Measurements from ENCODE around the gene TSHZ2. TPM values are rescaled to one million over a fixed set of nuclear protein-coding genes. Genes with fewer than 3 reads are reported as not detected.
A peak's percentile ranks its signal among the peaks of the same experiment; 100 is the strongest.

Gene TSHZ2
- total RNA-seq, 1 experiment from 2014 or later: 0.07 TPM

DNA sequence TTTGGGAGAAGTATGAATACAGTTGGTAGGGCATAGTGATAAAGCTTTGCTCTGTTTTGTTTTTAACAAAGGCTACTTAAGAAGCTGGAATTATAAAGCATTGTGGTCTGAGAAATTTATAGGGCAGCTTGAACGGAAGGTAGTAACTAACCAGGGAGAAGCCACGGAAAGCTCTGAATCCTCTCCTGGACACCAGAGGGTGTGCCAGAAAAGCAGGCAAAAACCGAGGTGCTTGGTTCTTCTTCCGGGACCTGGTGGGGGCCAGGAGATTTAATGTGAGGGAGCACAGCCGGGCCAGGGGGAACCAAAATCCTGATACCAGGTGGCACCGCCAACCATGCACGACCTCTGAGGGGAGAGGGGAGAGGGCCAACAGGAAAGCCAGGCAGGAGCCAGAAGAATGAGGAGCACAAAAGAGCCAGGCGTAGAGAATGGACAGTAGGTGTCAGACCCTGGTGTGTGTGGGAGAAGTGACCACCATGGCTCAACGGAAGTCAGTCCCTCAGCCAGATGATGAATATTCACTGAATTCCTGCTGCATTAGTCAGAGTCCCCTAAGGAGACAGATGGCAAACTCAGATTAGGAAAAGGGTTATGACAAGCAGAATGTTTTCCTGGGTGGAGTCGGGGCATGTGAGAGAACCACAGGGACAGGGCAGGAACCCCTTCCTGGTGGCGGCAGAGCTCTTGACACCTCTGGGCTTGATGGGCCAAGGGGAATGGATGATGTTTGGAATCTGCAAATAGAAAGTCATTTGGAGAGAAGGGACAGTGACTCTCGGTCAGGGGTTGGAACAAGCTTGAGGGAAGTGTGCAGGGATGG lies 359.2 kb downstream of the TSHZ2 start:
- Histone ChIP-seq H3K4me2 (ENCODE audit: insufficient read depth, insufficient read length, low read length) (no peak overlapping the region), H4K20me1 (ENCODE audit: control insufficient read depth, insufficient read depth, insufficient read length) (no peaks in the 10 kb centered on the region), H3K23ac (ENCODE audit: insufficient read length, low read depth, low read length) (no peak overlapping the region), H3K18ac (ENCODE audit: insufficient read length, low read depth, low read length) (no peak overlapping the region), H2BK5ac (ENCODE audit: insufficient read length, low read length) (no peak overlapping the region), H4K8ac (replicated peaks; ENCODE audit: insufficient read length, low read depth, low read length) (no peak overlapping the region), H4K5ac (ENCODE audit: insufficient read length, low read depth, low read length) (no peak overlapping the region), H2AK5ac (ENCODE audit: insufficient read length, low read length) (no peak overlapping the region), H2BK15ac (ENCODE audit: low read depth, low read length) (no peak overlapping the region), H3K23me2 (ENCODE audit: insufficient read length, low read depth, low read length, poor library complexity, severe bottlenecking) (no peaks in the 10 kb centered on the region), H3K79me2 (ENCODE audit: insufficient read depth, low read length) (no peaks in the 10 kb centered on the region), H3K27ac (ENCODE audit: insufficient read length, low read depth, low read length) (no peak overlapping the region), H3K14ac (ENCODE audit: insufficient read depth, low read length) (no peak overlapping the region), H3K56ac (ENCODE audit: insufficient read length, low read depth, low read length) (no peak overlapping the region), H3K9me3 (ENCODE audit: control insufficient read depth, low read depth, low read length) (no peaks in the 10 kb centered on the region), H3K79me1 (ENCODE audit: insufficient read depth, low read depth, low read length, poor library complexity, severe bottlenecking) (no peaks in the 10 kb centered on the region), H3K9ac (ENCODE audit: extremely low read depth, insufficient read length, low read length) (no peak overlapping the region), H3K4ac (ENCODE audit: low read depth, low read length) (no peak overlapping the region), H4K91ac (ENCODE audit: insufficient read length, low read depth, low read length) (no peak overlapping the region), H3T11ph (ENCODE audit: low read length) (no peak overlapping the region), H2BK12ac (ENCODE audit: insufficient read length, low read depth, low read length) (no peak overlapping the region), H3K4me1 (ENCODE audit: insufficient read depth, low read length) (peaks cover 10% of the 10 kb centered on the region; the same call in 1 of the 2 replicates), H2AFZ (ENCODE audit: low read length) (no peak overlapping the region), H2BK120ac (ENCODE audit: low read depth, low read length, poor library complexity, severe bottlenecking) (no peak overlapping the region), H3K27me3 (ENCODE audit: insufficient read depth, low read length) (no peaks in the 10 kb centered on the region), H2BK20ac (ENCODE audit: low read depth, low read length, poor library complexity, severe bottlenecking) (no peak overlapping the region)
- H3K9me3 Mint-ChIP-seq: 0 out of 5 replicates have a peak, but pooled peaks cover 0 to 3% of the 10 kb centered on the region in 2 experiments
- peak overlapping the region; percentile 50 to 71 (median 68); a peak in 2 of 7 replicates for H3K27ac Mint-ChIP-seq
- TF ChIP-seq, protein P1, sequence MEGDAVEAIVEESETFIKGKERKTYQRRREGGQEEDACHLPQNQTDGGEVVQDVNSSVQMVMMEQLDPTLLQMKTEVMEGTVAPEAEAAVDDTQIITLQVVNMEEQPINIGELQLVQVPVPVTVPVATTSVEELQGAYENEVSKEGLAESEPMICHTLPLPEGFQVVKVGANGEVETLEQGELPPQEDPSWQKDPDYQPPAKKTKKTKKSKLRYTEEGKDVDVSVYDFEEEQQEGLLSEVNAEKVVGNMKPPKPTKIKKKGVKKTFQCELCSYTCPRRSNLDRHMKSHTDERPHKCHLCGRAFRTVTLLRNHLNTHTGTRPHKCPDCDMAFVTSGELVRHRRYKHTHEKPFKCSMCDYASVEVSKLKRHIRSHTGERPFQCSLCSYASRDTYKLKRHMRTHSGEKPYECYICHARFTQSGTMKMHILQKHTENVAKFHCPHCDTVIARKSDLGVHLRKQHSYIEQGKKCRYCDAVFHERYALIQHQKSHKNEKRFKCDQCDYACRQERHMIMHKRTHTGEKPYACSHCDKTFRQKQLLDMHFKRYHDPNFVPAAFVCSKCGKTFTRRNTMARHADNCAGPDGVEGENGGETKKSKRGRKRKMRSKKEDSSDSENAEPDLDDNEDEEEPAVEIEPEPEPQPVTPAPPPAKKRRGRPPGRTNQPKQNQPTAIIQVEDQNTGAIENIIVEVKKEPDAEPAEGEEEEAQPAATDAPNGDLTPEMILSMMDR (conservative IDR thresholded peaks at IDR 0.05): no peak
- H3K27me3 Mint-ChIP-seq (ENCODE audit: low read depth): peaks cover 2% of the 10 kb centered on the region; the same call in 1 of the 2 replicates
- H3K4me1 Mint-ChIP-seq: peaks cover 26 to 36% of the 10 kb centered on the region in 2 experiments
- H3K36me3 Mint-ChIP-seq (ENCODE audit: insufficient read depth in 1 of 3, low read depth in 3 of 3): no peaks in the 10 kb centered on the region; a peak in 1 of 7 replicates
- no CpG with 5 or more reads among the region's 12 CpGs for WGBS (ENCODE audit: extremely low coverage, insufficient read length, low lambda C conversion rate)
- H3K4me3 Mint-ChIP-seq: no peak overlapping the region
- peak; percentile 47 for DNase-seq

All from H9 (cell line).